ENCODE data around the gene MAD2L2. TPM values are rescaled to one million over a fixed set of nuclear protein-coding genes. Genes with fewer than 3 reads are reported as not detected.

The MAD2L2 gene
- total RNA-seq, 1 donor from 2014 or later: 113 TPM

- no peaks in the 10 kb centered on the region for H3K36me3 Mint-ChIP-seq (ENCODE audit: insufficient read depth)
- no peak for DNase-seq (ENCODE audit: low spot score, unreplicated experiment)
- H3K27ac Mint-ChIP-seq: no peak overlapping the region
- no peaks in the 10 kb centered on the region for H3K4me1 Mint-ChIP-seq (ENCODE audit: low read depth)
- TF ChIP-seq CTCF (IDR thresholded peaks at IDR 0.05; ENCODE audit: unreplicated experiment): no peak
- H3K9me3 Mint-ChIP-seq (ENCODE audit: low read depth): no peaks in the 10 kb centered on the region
- H3K27me3 Mint-ChIP-seq: peaks cover 4% of the 10 kb centered on the region
- H3K4me3 Mint-ChIP-seq (ENCODE audit: low read depth): no peak overlapping the region
These were observed 30.5 kb upstream of the MAD2L2 start for GRCh38 chr1:11711490-11711889.

GRCh38 chr1:11708554-11709350 lies 27.8 kb upstream of the MAD2L2 start:
- Mint-ChIP-seq H3K4me3 (ENCODE audit: low read depth) (no peak overlapping the region), H3K4me1 (ENCODE audit: low read depth) (no peaks in the 10 kb centered on the region), H3K27me3 (peaks cover 16% of the 10 kb centered on the region), H3K9me3 (ENCODE audit: low read depth) (no peaks in the 10 kb centered on the region), H3K27ac (peak overlapping the region; percentile 33), H3K36me3 (ENCODE audit: insufficient read depth) (no peaks in the 10 kb centered on the region)
- DNase-seq (ENCODE audit: low spot score, unreplicated experiment): no peak
- TF ChIP-seq CTCF (IDR thresholded peaks at IDR 0.05; ENCODE audit: unreplicated experiment): no peak

- Mint-ChIP-seq H3K9me3 (ENCODE audit: low read depth) (no peaks in the 10 kb centered on the region), H3K27ac (no peak overlapping the region), H3K4me3 (ENCODE audit: low read depth) (no peak overlapping the region), H3K27me3 (peaks cover 24% of the 10 kb centered on the region), H3K36me3 (ENCODE audit: insufficient read depth) (no peaks in the 10 kb centered on the region), H3K4me1 (ENCODE audit: low read depth) (no peaks in the 10 kb centered on the region)
- TF ChIP-seq CTCF (IDR thresholded peaks at IDR 0.05; ENCODE audit: unreplicated experiment): no peak
- no peak for DNase-seq (ENCODE audit: low spot score, unreplicated experiment)
These were observed 26.8 kb upstream of the MAD2L2 start for GRCh38 chr1:11707621-11708276.

- TF ChIP-seq CTCF (IDR thresholded peaks at IDR 0.05; ENCODE audit: unreplicated experiment): no peak
- Mint-ChIP-seq H3K27ac (no peak overlapping the region), H3K9me3 (ENCODE audit: low read depth) (no peaks in the 10 kb centered on the region), H3K27me3 (peaks cover 24% of the 10 kb centered on the region), H3K4me3 (ENCODE audit: low read depth) (no peak overlapping the region), H3K4me1 (ENCODE audit: low read depth) (no peaks in the 10 kb centered on the region), H3K36me3 (ENCODE audit: insufficient read depth) (no peaks in the 10 kb centered on the region)
- DNase-seq (ENCODE audit: low spot score, unreplicated experiment): no peak
These were observed 25.3 kb upstream of the MAD2L2 start for GRCh38 chr1:11706292-11706691.

- Mint-ChIP-seq H3K4me1 (ENCODE audit: low read depth) (no peaks in the 10 kb centered on the region), H3K36me3 (ENCODE audit: insufficient read depth) (no peaks in the 10 kb centered on the region), H3K27ac (no peak overlapping the region), H3K27me3 (peaks cover 24% of the 10 kb centered on the region), H3K4me3 (ENCODE audit: low read depth) (no peak overlapping the region), H3K9me3 (ENCODE audit: low read depth) (no peaks in the 10 kb centered on the region)
- DNase-seq (ENCODE audit: low spot score, unreplicated experiment): no peak
- no peak for TF ChIP-seq CTCF (IDR thresholded peaks at IDR 0.05; ENCODE audit: unreplicated experiment)
These were observed 24.6 kb upstream of the MAD2L2 start for GRCh38 chr1:11705596-11705995.

Measured in progenitor cell of endocrine pancreas (in vitro differentiated cells).